Myometrial cell (primary cell): ENCODE data around the gene SPPL3. TPM values are rescaled to one million over a fixed set of nuclear protein-coding genes. Genes with fewer than 3 reads are reported as not detected.

Experiments
- total RNA-seq: library from RNA; depleted of rRNA; stranded (reverse); fragments of >200 nt; gene quantifications from 2 replicates; pipeline ENCODE4 v1.2.3, GENCODE V29; 2015

Gene SPPL3
- 9.2 and 17.4 TPM in 2 replicates for total RNA-seq

GRCh38 chr12:120904197-120904773 lies at the start of gene SPPL3:
Gene SPPL3, minus strand, starts transcription at chr12:120904358. Its CDS starts 491 bp downstream, at chr12:120903867.

GRCh38 chr12:120725659-120726509 lies 178.3 kb downstream of the SPPL3 start, which contains the start of gene ACADS:
Gene ACADS, plus strand, starts transcription at chr12:120725826. Its CDS starts 60 bp downstream, at chr12:120725886.

Other genes with a start within 250 kb of the SPPL3 start
- gene MLEC, start 217.2 kb downstream of the SPPL3 start, total RNA-seq, result 131 and 144 TPM in 2 replicates
- 23.9 TPM in 2 replicates for gene UNC119B, start 193.9 kb downstream of the SPPL3 start, total RNA-seq
- gene ACADS, start 178.5 kb downstream of the SPPL3 start, total RNA-seq, result 14.5 and 15.3 TPM in 2 replicates
- gene HNF1A, start 74.2 kb upstream of the SPPL3 start, total RNA-seq, result not detected in 2 replicates
- 9.7 and 12.4 TPM in 2 replicates for gene C12orf43, start 112.1 kb upstream of the SPPL3 start, total RNA-seq
- 0.18 and 0.29 TPM in 2 replicates for gene OASL, start 134.9 kb upstream of the SPPL3 start, total RNA-seq
- gene P2RX7, start 228.5 kb upstream of the SPPL3 start, total RNA-seq, result 1.6 and 4.6 TPM in 2 replicates